OCI-LY7 (cell line): Measurements from ENCODE around the gene MRPL22. TPM values are rescaled to one million over a fixed set of nuclear protein-coding genes. Genes with fewer than 3 reads are reported as not detected.

Experiments
- Bru-seq: library from RNA; stranded (reverse); fragments of 400-500 nt; gene quantifications from one replicate; lab custom pipeline; 2021; lab: Mats Ljungman, UMichigan
- BruChase-seq, 2 experiments: library from RNA; stranded (reverse); fragments of 400-500 nt; gene quantifications; one replicate each; lab custom pipeline; 2021; lab: Mats Ljungman, UMichigan
- BruUV-seq: library from RNA; stranded (reverse); fragments of 400-500 nt; replicated peaks from 2 replicates; lab custom pipeline; 2021; lab: Mats Ljungman, UMichigan
- CTCF ChIA-PET: fragments of 300-600 bp; sonication (Branson Sonifier 250); formaldehyde crosslinking; loops from one replicate; lab custom pipeline; 2022; ENCODE audit warnings: antibody characterized with exemption; ENCODE audit not compliant: unreplicated experiment; lab: Charles Lee
- POLR2A ChIA-PET: fragments of 300-600 bp; sonication (Branson Sonifier 250); formaldehyde crosslinking; loops from one replicate; lab custom pipeline; 2022; ENCODE audit warnings: antibody characterized with exemption; lab: Charles Lee
- DNase-seq: peaks from one replicate; pipeline ENCODE4 v3.0.0-alpha.2; 2015; ENCODE audit warnings: low spot score
- H2AFZ ChIP-seq: fragments of 200-600 bp; sonication (generic), shearing (Covaris generic); 2 replicates; pipeline ENCODE4 v1.6.1; 2014; ENCODE audit warnings: mild to moderate bottlenecking, antibody characterized with exemption, low read length, moderate library complexity
- H3K27ac ChIP-seq: fragments of 200-600 bp; sonication (generic); 2 replicates; pipeline ENCODE4 v1.5.1; 2014; ENCODE audit warnings: mixed run types, low read depth, mild to moderate bottlenecking, moderate library complexity, low read length, inconsistent platforms; ENCODE audit not compliant: poor library complexity, severe bottlenecking
- H3K36me3 ChIP-seq: fragments of 200-600 bp; sonication (generic); 2 replicates; pipeline ENCODE4 v1.6.1; 2014; ENCODE audit warnings: mild to moderate bottlenecking, antibody characterized with exemption, low read length, moderate library complexity, mixed read lengths; ENCODE audit not compliant: insufficient read depth
- H3K4me1 ChIP-seq: fragments of 200-600 bp; sonication (generic); 2 replicates; pipeline ENCODE4 v1.5.1; 2014; ENCODE audit warnings: mild to moderate bottlenecking, low read length; ENCODE audit not compliant: insufficient read depth, poor library complexity, severe bottlenecking
- H3K4me2 ChIP-seq: fragments of 200-600 bp; sonication (generic); 2 replicates; pipeline ENCODE4 v1.6.1; 2014; ENCODE audit warnings: mild to moderate bottlenecking, low read length
- H3K4me3 ChIP-seq: fragments of 200-600 bp; sonication (generic); 2 replicates; pipeline ENCODE4 v1.5.1; 2014; ENCODE audit warnings: mild to moderate bottlenecking, low read depth, low read length; ENCODE audit not compliant: poor library complexity, severe bottlenecking
- H3K79me2 ChIP-seq: fragments of 200-600 bp; sonication (generic); 2 replicates; pipeline ENCODE4 v1.6.1; 2016; ENCODE audit warnings: low read depth, mild to moderate bottlenecking, low read length, moderate library complexity, mixed read lengths; ENCODE audit not compliant: insufficient read depth
- H3K9me2 ChIP-seq: fragments of 200-600 bp; sonication (generic); 2 replicates; pipeline ENCODE4 v1.6.1; 2016; ENCODE audit warnings: mild to moderate bottlenecking, low read length, mixed read lengths; ENCODE audit not compliant: insufficient read depth
- H3K9me3 ChIP-seq: fragments of 200-600 bp; sonication (generic); 2 replicates; pipeline ENCODE4 v1.6.1; 2014; ENCODE audit warnings: mild to moderate bottlenecking, mixed run types, low read length, mixed read lengths
- H4K20me1 ChIP-seq: fragments of 200-600 bp; sonication (generic); 2 replicates; pipeline ENCODE4 v1.6.1; 2014; ENCODE audit warnings: mild to moderate bottlenecking, antibody characterized with exemption, low read length, moderate library complexity, mixed read lengths; ENCODE audit not compliant: insufficient read depth
- EZH2phosphoT487 ChIP-seq: fragments of 200-600 bp; sonication (generic); IDR thresholded peaks from 2 replicates; pipeline ENCODE4 v1.6.1; 2018; ENCODE audit warnings: low read depth, borderline replicate concordance, mild to moderate bottlenecking, mixed run types, antibody characterized with exemption, low read length, moderate library complexity, mixed read lengths
- intact Hi-C: fragments of 100-400 bp; cut with micrococcal nuclease; formaldehyde crosslinking; loops from one replicate; pipeline ENCODE4 v1.10.0; 2022; ENCODE audit not compliant: unreplicated experiment
- long read RNA-seq: library from polyadenylated mRNA; stranded (forward); transcript quantifications from one replicate; pipeline ENCODE4 v2.0.0, GENCODE V29; 2022
- total RNA-seq, 2 experiments: library from RNA; depleted of rRNA in 1 of 2; stranded (reverse); fragments of >200 nt in 1 of 2; shearing (Covaris generic) in 1 of 2; gene quantifications; 2 replicates each; pipeline ENCODE4 v1.2.3, GENCODE V29; 2014 to 2022
- TF ChIP-seq, protein P1 (sequence below): fragments of 200-600 bp; sonication (generic); conservative IDR thresholded peaks from 2 replicates; pipeline ENCODE4 v1.5.1; 2014; ENCODE audit warnings: mild to moderate bottlenecking, antibody characterized with exemption, low read length, moderate library complexity, mixed read lengths

MRPL22 gene
- total RNA-seq (2014; rRNA removed; shearing (Covaris generic)) (34.0 and 48.9 TPM in 2 replicates), total RNA-seq (2022) (91.8 and 94.4 TPM in 2 replicates), Bru-seq, nascent RNA (percentile 85 among the genes with signal in this experiment), BruChase-seq, experiment 1, labeled RNA remaining after a 6-hour chase (percentile 83 among the genes with signal in this experiment), BruChase-seq, experiment 2, labeled RNA remaining after a 2-hour chase (percentile 79 among the genes with signal in this experiment)
- long read RNA-seq, transcript MRPL22-201 (6 exons, 3,035 nt), result minor isoform, 8 of 197 reads
- long read RNA-seq, transcript MRPL22-207 (7 exons, 3,176 nt), result major isoform, 182 of 197 reads
- long read RNA-seq, partial matches to known transcripts, result 0 of 197 reads
- long read RNA-seq, other reads (novel, unspliced or antisense), result 3 of 197 reads

DNA sequence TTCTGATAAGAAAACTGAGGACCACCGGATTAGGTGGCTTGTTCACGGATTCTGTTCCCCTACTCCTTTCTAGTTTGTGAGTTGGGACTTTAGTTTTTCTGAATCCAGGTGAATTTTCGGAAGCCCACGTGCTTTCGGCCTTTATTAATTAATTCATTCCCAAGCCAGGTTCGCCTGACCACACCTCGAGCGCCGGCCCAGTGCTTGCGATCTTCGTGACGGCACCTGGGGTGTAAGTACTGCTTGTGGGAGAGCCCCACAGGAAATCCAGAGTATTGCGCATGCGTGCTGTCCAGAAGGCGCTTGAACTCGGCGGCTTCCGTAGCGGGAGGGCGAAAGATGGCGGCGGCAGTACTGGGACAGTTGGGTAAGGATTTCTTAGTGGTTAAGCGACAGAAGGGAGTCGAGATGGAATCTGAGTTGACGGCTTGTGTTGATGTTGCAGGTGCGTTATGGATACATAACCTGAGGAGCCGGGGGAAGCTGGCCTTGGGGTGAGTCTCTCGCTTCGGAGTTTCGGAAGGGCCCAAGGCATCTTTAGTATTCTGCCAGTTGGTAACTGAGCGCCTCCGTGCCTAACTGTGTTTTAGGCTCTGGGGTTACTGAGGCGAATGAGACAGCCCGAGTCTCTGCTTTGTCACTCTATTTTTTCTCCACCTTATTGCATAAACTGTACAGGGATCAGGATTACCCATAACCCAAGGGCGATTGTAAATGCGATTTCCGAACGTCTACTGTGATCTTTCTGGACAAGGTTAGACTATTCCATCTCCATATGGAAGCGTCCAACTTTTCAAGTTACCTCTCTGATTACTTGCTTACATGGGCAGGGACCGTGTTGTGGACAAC, at the start of gene MRPL22:
TSS of gene MRPL22 (plus strand) at position 302 of the 849 bp plus-strand sequence. CDS start at position 340, 38 bp downstream.
- Histone ChIP-seq H3K4me2 (peak within 1 kb of the TSS; percentile 99), H3K9me3 (no peaks in the 10 kb centered on the region), H3K79me2 (peaks cover 67% of the 10 kb centered on the region), H3K4me1 (peaks cover 47% of the 10 kb centered on the region), H2AFZ (peak within 1 kb of the TSS; percentile 93), H3K36me3 (peaks cover 17% of the 10 kb centered on the region; the same call in 1 of the 2 replicates), H3K9me2 (no peaks in the 10 kb centered on the region), H4K20me1 (peaks cover 12% of the 10 kb centered on the region), H3K4me3 (peak within 1 kb of the TSS; percentile 95), H3K27ac (peak within 1 kb of the TSS; percentile 72)
- peak; percentile 94 for DNase-seq
- BruUV-seq, result TSS peak; percentile 79
- ChIA-PET CTCF (no interaction called here), POLR2A (interaction anchor here (0.7 to 1.4 kb wide), 3 partner anchors 12 to 35 kb away, joined by 3 read pairs; no protein-coding TSS in a partner anchor)
- no peak for TF ChIP-seq EZH2phosphoT487
- TF ChIP-seq, protein P1, sequence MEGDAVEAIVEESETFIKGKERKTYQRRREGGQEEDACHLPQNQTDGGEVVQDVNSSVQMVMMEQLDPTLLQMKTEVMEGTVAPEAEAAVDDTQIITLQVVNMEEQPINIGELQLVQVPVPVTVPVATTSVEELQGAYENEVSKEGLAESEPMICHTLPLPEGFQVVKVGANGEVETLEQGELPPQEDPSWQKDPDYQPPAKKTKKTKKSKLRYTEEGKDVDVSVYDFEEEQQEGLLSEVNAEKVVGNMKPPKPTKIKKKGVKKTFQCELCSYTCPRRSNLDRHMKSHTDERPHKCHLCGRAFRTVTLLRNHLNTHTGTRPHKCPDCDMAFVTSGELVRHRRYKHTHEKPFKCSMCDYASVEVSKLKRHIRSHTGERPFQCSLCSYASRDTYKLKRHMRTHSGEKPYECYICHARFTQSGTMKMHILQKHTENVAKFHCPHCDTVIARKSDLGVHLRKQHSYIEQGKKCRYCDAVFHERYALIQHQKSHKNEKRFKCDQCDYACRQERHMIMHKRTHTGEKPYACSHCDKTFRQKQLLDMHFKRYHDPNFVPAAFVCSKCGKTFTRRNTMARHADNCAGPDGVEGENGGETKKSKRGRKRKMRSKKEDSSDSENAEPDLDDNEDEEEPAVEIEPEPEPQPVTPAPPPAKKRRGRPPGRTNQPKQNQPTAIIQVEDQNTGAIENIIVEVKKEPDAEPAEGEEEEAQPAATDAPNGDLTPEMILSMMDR, result no peak
- intact Hi-C loops, result loop anchor here (2.0 to 5.0 kb wide), 2 partner anchors 82 to 494 kb away; partner anchors contain the start of genes CNOT8 and SAP30L

DNA sequence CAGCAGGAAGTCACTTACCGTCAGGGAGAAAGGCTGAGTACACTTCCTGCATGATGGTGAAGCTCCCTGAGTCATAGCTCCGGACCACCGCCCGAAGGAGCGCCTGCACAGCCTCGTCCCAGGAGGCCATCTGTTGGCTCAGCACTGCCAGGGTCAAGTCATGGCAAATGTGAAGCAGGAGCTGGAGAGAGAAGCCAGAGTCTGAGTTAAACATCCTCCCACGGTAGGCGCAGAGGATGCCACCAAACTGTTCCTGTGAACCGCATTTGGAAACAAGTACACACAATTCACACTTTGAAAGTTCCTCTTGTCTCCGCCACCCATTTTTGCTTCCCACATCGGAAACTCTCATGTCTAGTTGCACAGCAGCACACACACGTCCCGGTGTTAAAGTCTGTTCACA, 48.5 kb upstream of the MRPL22 start:
- BruUV-seq, result no TSS peak
- Histone ChIP-seq H3K4me1 (no peaks in the 10 kb centered on the region), H3K27ac (no peak overlapping the region), H4K20me1 (no peaks in the 10 kb centered on the region), H3K4me3 (no peak overlapping the region), H3K79me2 (no peaks in the 10 kb centered on the region), H2AFZ (no peak overlapping the region), H3K4me2 (no peak overlapping the region), H3K36me3 (peaks cover 96% of the 10 kb centered on the region), H3K9me2 (no peaks in the 10 kb centered on the region), H3K9me3 (no peaks in the 10 kb centered on the region)
- intact Hi-C loops, result no loop called here
- no peak for TF ChIP-seq EZH2phosphoT487
- TF ChIP-seq, protein P1, result no peak
- ChIA-PET CTCF (no interaction called here), POLR2A (no interaction called here)
- no peak for DNase-seq
